Naive thymus-derived CD8-positive, alpha-beta T cell (primary cell): ENCODE measurements around the gene ZMYND19. TPM values are rescaled to one million over a fixed set of nuclear protein-coding genes. Genes with fewer than 3 reads are reported as not detected.
"Not testable (repeated sequence)": the region's sequence is repeated elsewhere in the genome, so short reads cannot be mapped to it uniquely, and the experiment has no call there.

ENCODE experiments used
- ATAC-seq, 2 donors: fragments of 150-1000 bp; cut with Tn5 transposase in 1 of 2; sonication (Bioruptor Pico), chemical (Tn5 transposase) in 1 of 2; 1 replicate in 1 of 2; 2 replicates in 1 of 2; pipeline ENCODE4 v1.10.0; 2021; ENCODE audit warnings: mild to moderate bottlenecking in 2 of 2, moderate library complexity in 2 of 2
- POLR2A ChIA-PET: fragments of 350-600 bp; sonication (Branson Sonifier 250); formaldehyde crosslinking; loops from one replicate; lab custom pipeline; 2021; ENCODE audit warnings: antibody characterized with exemption; lab: Charles Lee
- DNase-seq, 10 donors: peaks; one replicate each; pipeline versions ENCODE4 v3.0.0 to v3.0.0-alpha.2; 2020 to 2022
- H3K27ac Mint-ChIP-seq, 10 donors: one replicate each; pipeline ENCODE4 v1.8.0; 2020 to 2022; ENCODE audit warnings: mild to moderate bottlenecking in 10 of 10, mixed read lengths in 10 of 10, moderate library complexity in 4 of 10, inconsistent platforms in 1 of 10
- H3K27me3 Mint-ChIP-seq, 5 donors: one replicate each; pipeline ENCODE4 v1.8.0; 2021 to 2022; ENCODE audit warnings: mixed read lengths in 5 of 5
- H3K36me3 Mint-ChIP-seq, 3 donors: one replicate each; pipeline ENCODE4 v1.8.0; 2020 to 2022; ENCODE audit warnings: mixed read lengths in 3 of 3, mild to moderate bottlenecking in 2 of 3, inconsistent platforms in 1 of 3
- H3K4me1 Mint-ChIP-seq, 4 donors: one replicate each; pipeline ENCODE4 v1.8.0; 2021 to 2022; ENCODE audit warnings: mixed read lengths in 4 of 4
- H3K4me3 Mint-ChIP-seq, 10 donors: one replicate each; pipeline ENCODE4 v1.8.0; 2020 to 2022; ENCODE audit warnings: mild to moderate bottlenecking in 10 of 10, mixed read lengths in 10 of 10, moderate library complexity in 6 of 10, inconsistent platforms in 1 of 10
- H3K9me3 Mint-ChIP-seq, 9 donors: one replicate each; pipeline ENCODE4 v1.8.0; 2020 to 2022; ENCODE audit warnings: mixed read lengths in 9 of 9, mild to moderate bottlenecking in 3 of 9, inconsistent platforms in 1 of 9, moderate library complexity in 1 of 9
- polyA plus RNA-seq, 3 donors: library from polyadenylated mRNA; unstranded; fragments of 300-500 nt; fragmentation: Illumina TruSeq; gene quantifications; one replicate each; pipeline ENCODE4 v1.2.3, GENCODE V29; 2021
- total RNA-seq, 8 experiments: library from RNA in 2 of 8; stranded (reverse) in 2 of 8; gene quantifications; one replicate each; pipeline ENCODE4 v1.2.3 and lab custom pipeline; 2021 to 2026

ZMYND19 gene
- total and polyA plus RNA-seq, 5 experiments from 2014 or later = 5.5 to 27.5 (median 15.7) TPM

- POLR2A ChIA-PET = interaction anchor here (1.6 kb wide), 1 partner anchor 8 kb away, joined by 4 read pairs; the partner anchor contains the start of gene ZMYND19
- no peaks in the 10 kb centered on the region for H3K27me3 Mint-ChIP-seq
These were observed 8.6 kb upstream of the ZMYND19 start for GRCh38 chr9:137598943-137599342.

DNA sequence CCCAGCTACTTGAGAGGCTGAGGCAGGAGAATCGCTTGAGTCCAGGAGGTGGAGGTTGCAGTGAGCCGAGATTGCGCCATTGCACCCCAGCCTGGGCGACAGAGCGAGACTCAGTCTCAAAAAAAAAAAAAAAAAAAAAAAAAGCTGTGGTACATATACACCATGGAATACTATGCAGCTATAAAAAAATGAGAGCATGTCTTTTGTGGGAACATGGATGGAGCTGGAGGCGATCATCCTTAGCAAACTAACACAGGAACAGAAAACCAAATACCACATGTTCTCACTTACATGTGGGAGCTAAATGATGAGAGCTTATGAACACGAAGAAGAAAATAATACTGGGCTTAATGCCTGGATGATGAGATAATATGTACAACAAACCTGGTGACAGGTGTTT lies 6.3 kb upstream of the ZMYND19 start:
- H3K36me3 Mint-ChIP-seq, H3K27me3 Mint-ChIP-seq, DNase-seq, POLR2A ChIA-PET, H3K27ac Mint-ChIP-seq, H3K4me3 Mint-ChIP-seq, ATAC-seq, H3K9me3 Mint-ChIP-seq, H3K4me1 Mint-ChIP-seq: not testable (repeated sequence)

More at GRCh38 chr9:137598943-137599342, 8.6 kb upstream of the ZMYND19 start:
- H3K36me3 Mint-ChIP-seq = no peaks in the 10 kb centered on the region
- no peaks in the 10 kb centered on the region for H3K9me3 Mint-ChIP-seq
- DNase-seq (no peak), ATAC-seq (no peak)
- peaks cover 1 to 10% (median 3%) of the 10 kb centered on the region in 4 donors for H3K4me1 Mint-ChIP-seq
- H3K4me3 Mint-ChIP-seq = no peak overlapping the region
- H3K27ac Mint-ChIP-seq = peak overlapping the region in 1 of 10 donors; percentile 78

DNA sequence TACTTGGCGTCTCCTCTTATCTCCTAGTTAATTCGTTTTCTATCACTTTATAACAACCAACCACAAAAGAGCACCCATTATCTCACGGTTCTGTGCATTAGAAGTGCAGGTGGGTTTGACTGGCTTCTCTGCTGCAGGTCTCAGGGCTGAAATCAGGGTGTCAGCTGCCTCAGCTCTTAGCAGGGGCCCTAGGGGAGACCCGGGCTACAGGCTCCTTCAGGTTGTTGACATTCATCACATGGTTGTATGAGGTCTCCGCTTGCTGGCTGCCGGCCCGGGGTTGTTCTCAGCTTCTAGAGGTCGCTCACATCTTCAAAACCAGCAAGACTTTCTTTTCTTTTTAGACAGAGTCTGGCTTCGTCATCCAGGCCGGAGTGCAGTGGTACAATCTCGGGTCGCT lies 2.9 kb upstream of the ZMYND19 start:
- peak overlapping the region in 2 of 10 donors; percentile 25 to 86 for H3K27ac Mint-ChIP-seq
- no peaks in the 10 kb centered on the region for H3K9me3 Mint-ChIP-seq
- H3K27me3 Mint-ChIP-seq = no peaks in the 10 kb centered on the region
- ATAC-seq (no peak), DNase-seq (no peak)
- POLR2A ChIA-PET = interaction anchor here (0.7 kb wide), 1 partner anchor 165 kb away, joined by 4 read pairs; no protein-coding TSS in a partner anchor
- no peaks in the 10 kb centered on the region for H3K36me3 Mint-ChIP-seq
- peaks cover 1 to 20% (median 7%) of the 10 kb centered on the region in 4 donors for H3K4me1 Mint-ChIP-seq
- H3K4me3 Mint-ChIP-seq = peak overlapping the region in 5 of 10 donors; percentile 47 to 63 (median 52)

GRCh38 chr9:137592767-137593166 lies 2.5 kb upstream of the ZMYND19 start:
- ATAC-seq (no peak), DNase-seq (no peak)
- peak overlapping the region in 2 of 10 donors; percentile 25 to 86 for H3K27ac Mint-ChIP-seq
- no peaks in the 10 kb centered on the region for H3K27me3 Mint-ChIP-seq
- H3K9me3 Mint-ChIP-seq = no peaks in the 10 kb centered on the region
- peaks cover 5 to 24% (median 11%) of the 10 kb centered on the region in 4 donors for H3K4me1 Mint-ChIP-seq
- peaks cover 0 to 4% (median 0%) of the 10 kb centered on the region in 3 donors for H3K36me3 Mint-ChIP-seq
- POLR2A ChIA-PET = interaction anchor here (0.7 kb wide), 2 partner anchors 15 to 165 kb away, joined by 3 to 4 read pairs; no protein-coding TSS in a partner anchor
- peak overlapping the region in 5 of 10 donors; percentile 47 to 63 (median 52) for H3K4me3 Mint-ChIP-seq

- H3K4me1 Mint-ChIP-seq = peaks cover 8 to 26% (median 12%) of the 10 kb centered on the region in 4 donors
- peak overlapping the region in 1 of 10 donors; percentile 91 for H3K4me3 Mint-ChIP-seq
- no peaks in the 10 kb centered on the region for H3K27me3 Mint-ChIP-seq
- peaks cover 0 to 21% (median 3%) of the 10 kb centered on the region in 3 donors for H3K36me3 Mint-ChIP-seq
- ATAC-seq = peak in 1 of 2 donors; percentile 31
- no peaks in the 10 kb centered on the region for H3K9me3 Mint-ChIP-seq
- no peak overlapping the region for H3K27ac Mint-ChIP-seq
- POLR2A ChIA-PET = interaction anchor here (1.0 to 2.4 kb wide), 7 partner anchors 10 to 38 kb away, joined by 3 to 10 read pairs (median 4); partner anchors contain the start of genes ARRDC1, DPH7, EHMT1 and MRPL41
- no peak for DNase-seq
These were observed 216 bp downstream of the ZMYND19 start for GRCh38 chr9:137590123-137590468.

DNA sequence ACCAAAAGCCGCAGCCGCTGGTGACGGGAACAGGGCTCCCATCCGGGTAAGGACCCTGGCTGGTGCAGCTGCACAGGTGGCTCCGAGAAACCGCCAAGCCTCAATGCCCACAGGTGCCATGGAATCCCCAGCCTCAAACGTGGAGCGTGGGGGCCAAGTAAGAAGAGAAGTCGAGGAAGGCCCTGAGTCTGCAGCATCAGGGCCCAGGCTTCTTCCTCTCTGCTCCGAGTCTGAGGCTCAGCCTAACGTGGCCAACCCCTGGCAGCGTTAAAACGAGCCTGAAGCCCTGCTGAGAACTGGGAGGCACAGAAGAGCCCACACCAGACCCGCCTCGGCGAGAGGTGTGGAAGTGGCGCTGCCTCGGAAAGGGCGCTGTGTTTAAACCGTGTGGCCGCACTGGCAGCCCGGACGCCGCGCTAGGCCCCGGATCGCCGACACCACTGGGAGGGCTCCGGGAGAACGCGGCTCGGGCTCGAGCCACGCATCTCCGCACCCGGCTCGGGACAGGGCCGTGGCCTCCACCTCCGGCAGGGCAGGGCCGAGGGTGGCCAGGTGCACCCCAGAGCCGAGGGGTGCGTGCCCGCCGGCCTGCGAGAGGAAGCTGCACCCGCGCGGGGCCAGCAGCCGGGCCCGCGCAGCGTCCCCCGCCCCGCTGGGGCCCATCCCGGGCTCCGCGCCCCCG lies 730 bp downstream of the ZMYND19 start:
- peak in 1 of 2 donors; percentile 4 for ATAC-seq
- DNase-seq = peak in 1 of 10 donors; percentile 24

DNA sequence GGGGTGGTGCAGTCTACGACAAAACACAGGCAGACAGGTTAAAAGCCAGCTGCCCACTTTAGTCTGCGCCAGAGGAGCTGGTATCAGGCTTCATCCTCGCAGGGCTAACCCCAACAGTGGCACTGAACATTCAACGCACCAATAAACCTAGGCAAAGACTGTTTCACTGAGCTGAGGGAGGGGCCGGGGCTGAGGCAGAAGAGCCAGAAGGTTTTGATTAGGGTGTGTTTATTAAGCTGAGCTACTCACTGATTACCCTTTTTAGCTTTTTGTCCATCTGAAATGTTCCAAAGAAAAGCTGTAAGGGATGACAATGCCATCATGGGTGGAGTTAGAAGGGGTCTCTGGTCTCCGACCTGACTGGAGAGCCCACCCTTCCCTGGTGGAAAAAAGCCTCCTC lies 1.4 kb downstream of the ZMYND19 start:
- H3K4me1 Mint-ChIP-seq = peaks cover 8 to 26% (median 12%) of the 10 kb centered on the region in 4 donors
- H3K36me3 Mint-ChIP-seq = peaks cover 0 to 21% (median 3%) of the 10 kb centered on the region in 3 donors
- no peaks in the 10 kb centered on the region for H3K27me3 Mint-ChIP-seq
- POLR2A ChIA-PET = interaction anchor here (0.8 to 1.5 kb wide), 5 partner anchors 9 to 37 kb away, joined by 3 to 5 read pairs (median 4); partner anchors contain the start of genes ARRDC1, EHMT1 and MRPL41
- peak overlapping the region; percentile 45 to 91 (median 84) for H3K4me3 Mint-ChIP-seq
- ATAC-seq = no peak
- H3K9me3 Mint-ChIP-seq = no peaks in the 10 kb centered on the region
- peak overlapping the region in 1 of 10 donors; percentile 20 for H3K27ac Mint-ChIP-seq
- no peak for DNase-seq

More for the DNA sequence above, 730 bp downstream of the ZMYND19 start:
- Mint-ChIP-seq H3K27me3 (no peaks in the 10 kb centered on the region), H3K36me3 (peaks cover 0 to 21% (median 3%) of the 10 kb centered on the region in 3 donors), H3K4me3 (peak overlapping the region; percentile 77 to 91 (median 84)), H3K27ac (peak overlapping the region in 7 of 10 donors; percentile 27 to 87 (median 79)), H3K4me1 (peaks cover 8 to 26% (median 12%) of the 10 kb centered on the region in 4 donors), H3K9me3 (no peaks in the 10 kb centered on the region)
- POLR2A ChIA-PET = interaction anchor here (1.2 to 2.4 kb wide), 4 partner anchors 11 to 38 kb away, joined by 4 to 10 read pairs (median 7); partner anchors contain the start of genes DPH7, EHMT1 and MRPL41

DNA sequence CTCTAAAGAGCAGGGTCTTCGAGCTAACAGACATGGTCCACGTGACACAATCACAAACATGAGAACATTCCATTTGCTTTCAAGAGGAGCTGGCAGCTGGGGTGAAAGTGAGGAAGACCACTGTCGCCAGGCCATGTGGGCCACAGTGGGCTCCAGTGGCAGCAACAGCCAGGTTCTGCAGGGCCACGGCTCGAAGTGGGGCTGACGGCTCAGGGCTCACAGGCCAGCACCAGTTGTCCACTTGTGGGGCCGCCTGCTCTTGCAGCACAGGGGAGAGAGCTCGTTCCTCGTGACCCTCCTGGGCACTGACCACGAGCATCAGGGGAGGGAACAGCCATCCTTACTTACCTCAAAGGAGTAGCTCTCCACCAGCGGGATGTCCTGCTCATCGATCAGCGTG lies 2.0 kb downstream of the ZMYND19 start:
- Mint-ChIP-seq H3K27ac (peak overlapping the region in 1 of 10 donors; percentile 44), H3K4me3 (peak overlapping the region; percentile 13 to 91 (median 78)), H3K9me3 (no peaks in the 10 kb centered on the region), H3K27me3 (no peaks in the 10 kb centered on the region), H3K4me1 (peaks cover 9 to 26% (median 12%) of the 10 kb centered on the region in 4 donors), H3K36me3 (peaks cover 0 to 21% (median 3%) of the 10 kb centered on the region in 3 donors)
- POLR2A ChIA-PET = interaction anchor here (0.8 to 1.5 kb wide), 5 partner anchors 9 to 37 kb away, joined by 3 to 5 read pairs (median 4); partner anchors contain the start of genes ARRDC1, EHMT1 and MRPL41
- no peak for ATAC-seq
- DNase-seq = no peak

GRCh38 chr9:137586854-137587253 lies 3.5 kb downstream of the ZMYND19 start:
- DNase-seq = no peak
- H3K36me3 Mint-ChIP-seq = peaks cover 0 to 27% (median 3%) of the 10 kb centered on the region in 3 donors
- POLR2A ChIA-PET = no interaction called here
- no peaks in the 10 kb centered on the region for H3K27me3 Mint-ChIP-seq
- H3K4me3 Mint-ChIP-seq = no peak overlapping the region
- no peak for ATAC-seq
- no peaks in the 10 kb centered on the region for H3K9me3 Mint-ChIP-seq
- H3K27ac Mint-ChIP-seq = no peak overlapping the region
- H3K4me1 Mint-ChIP-seq = peaks cover 10 to 26% (median 12%) of the 10 kb centered on the region in 4 donors

DNA sequence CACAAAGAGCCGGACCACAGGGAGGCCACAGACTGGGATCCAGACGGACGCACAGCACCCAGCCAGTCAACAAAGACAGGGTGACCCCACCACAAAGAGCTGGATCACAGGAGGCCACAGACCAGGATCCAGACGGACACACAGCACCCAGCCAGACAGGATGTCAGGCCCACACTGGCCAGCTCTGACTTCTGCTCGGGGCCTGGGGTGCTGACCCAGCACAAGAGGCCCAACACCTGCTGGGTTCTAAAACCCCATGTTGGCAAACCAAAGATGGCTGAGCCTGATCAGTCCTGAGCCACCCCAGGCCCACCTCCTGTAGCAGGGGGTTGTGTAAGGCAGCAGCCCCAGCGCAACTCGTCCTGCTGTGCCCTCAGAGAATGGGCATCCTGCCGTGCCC lies 6.4 kb downstream of the ZMYND19 start:
- peaks cover 0 to 31% (median 3%) of the 10 kb centered on the region in 3 donors for H3K36me3 Mint-ChIP-seq
- POLR2A ChIA-PET = interaction anchor here (1.4 kb wide), 1 partner anchor 32 kb away, joined by 3 read pairs; the partner anchor contains the start of gene MRPL41
- no peak for DNase-seq

GRCh38 chr9:137583347-137583746 lies 7.0 kb downstream of the ZMYND19 start:
- Mint-ChIP-seq H3K27me3 (no peaks in the 10 kb centered on the region), H3K4me1 (peaks cover 4 to 12% (median 9%) of the 10 kb centered on the region in 4 donors), H3K36me3 (peaks cover 0 to 31% (median 3%) of the 10 kb centered on the region in 3 donors), H3K4me3 (peak overlapping the region in 1 of 10 donors; percentile 22), H3K9me3 (no peaks in the 10 kb centered on the region), H3K27ac (peak overlapping the region in 1 of 10 donors; percentile 62)
- ATAC-seq (no peak), DNase-seq (no peak)
- POLR2A ChIA-PET = no interaction called here

More for the DNA sequence above, 6.4 kb downstream of the ZMYND19 start:
- no peak for ATAC-seq
- no peaks in the 10 kb centered on the region for H3K9me3 Mint-ChIP-seq
- no peak overlapping the region for H3K4me3 Mint-ChIP-seq
- H3K27me3 Mint-ChIP-seq = no peaks in the 10 kb centered on the region
- no peak overlapping the region for H3K27ac Mint-ChIP-seq
- H3K4me1 Mint-ChIP-seq = peaks cover 4 to 17% (median 9%) of the 10 kb centered on the region in 4 donors

DNA sequence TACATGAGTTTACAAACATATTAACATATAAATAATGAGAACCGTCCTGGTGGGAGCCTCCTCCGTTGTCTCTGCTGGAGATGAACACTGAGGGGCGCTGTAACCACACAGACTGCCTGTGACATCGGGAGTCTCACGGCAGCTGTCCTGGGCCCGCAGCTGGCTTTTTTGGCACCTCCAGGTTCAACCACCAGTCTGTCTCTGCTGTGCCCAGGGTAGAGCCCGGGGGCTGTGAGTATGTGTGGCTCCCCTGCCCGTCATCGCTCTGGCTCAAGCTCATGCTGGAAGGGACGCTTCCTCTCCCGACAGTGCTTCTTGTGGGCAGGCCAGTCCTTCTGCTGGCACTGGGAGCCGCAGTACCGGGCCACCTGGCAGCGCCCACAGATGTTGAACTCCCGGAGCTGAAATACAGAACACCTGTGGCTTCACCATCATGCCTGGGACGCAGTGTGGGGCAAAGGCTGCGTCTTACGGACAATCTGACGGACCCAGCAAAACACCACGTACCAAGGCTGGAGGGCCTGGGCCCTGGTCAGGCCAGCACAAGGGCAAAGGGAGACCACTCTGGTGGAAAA lies 7.9 kb downstream of the ZMYND19 start:
- H3K36me3 Mint-ChIP-seq = peaks cover 0 to 23% (median 3%) of the 10 kb centered on the region in 3 donors
- no peaks in the 10 kb centered on the region for H3K9me3 Mint-ChIP-seq
- peaks cover 7 to 13% (median 9%) of the 10 kb centered on the region in 4 donors for H3K4me1 Mint-ChIP-seq
- H3K27ac Mint-ChIP-seq = peak overlapping the region in 1 of 10 donors; percentile 32
- no peaks in the 10 kb centered on the region for H3K27me3 Mint-ChIP-seq
- no peak overlapping the region for H3K4me3 Mint-ChIP-seq
- DNase-seq = no peak
- POLR2A ChIA-PET = interaction anchor here (1.2 kb wide), 1 partner anchor 23 kb away, joined by 3 read pairs; the partner anchor contains the start of gene ARRDC1
- ATAC-seq = no peak
